ENCODE measurements around the gene RGL2.

- no peak for TF ChIP-seq EZH2 (IDR thresholded peaks at IDR 0.05; ENCODE audit: borderline replicate concordance, low read depth, low read length, severe bottlenecking)
- no peak for TF ChIP-seq CTCF (IDR thresholded peaks at IDR 0.05; ENCODE audit: borderline replicate concordance, extremely low read depth, low read length, poor library complexity, severe bottlenecking)
These were observed 24.5 kb downstream of the RGL2 start for GRCh38 chr6:33273924-33274902.

Data from DND-41 (cell line).